HG03097 (cell line): Measurements from ENCODE around the gene PRDM1.
A peak's percentile ranks its signal among the peaks of the same experiment; 100 is the strongest.

Experiments used
- ATAC-seq: cut with Tn5 transposase; IDR thresholded peaks from one replicate; pipeline ENCODE4 v1.9.1; 2021; ENCODE audit not compliant: unreplicated experiment, low FRiP score

PRDM1 gene

DNA sequence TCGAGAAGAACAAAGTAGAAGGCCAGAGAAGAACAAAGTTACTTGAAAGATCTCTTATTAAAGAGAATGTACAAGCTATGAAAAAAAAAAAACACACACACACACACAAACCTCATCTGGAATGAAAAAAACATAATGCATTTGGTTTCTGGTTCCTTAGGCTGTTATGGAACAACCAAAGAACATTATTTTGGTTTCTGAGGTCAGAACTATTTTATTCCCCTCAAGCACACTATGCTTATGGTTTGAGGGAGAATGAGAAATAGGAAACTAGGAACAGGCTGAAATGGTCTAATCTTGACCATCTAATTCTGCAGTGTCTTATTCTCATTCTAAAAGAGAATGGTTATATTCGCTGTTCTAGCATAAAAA lies 8.8 kb downstream of the PRDM1 start:
- no peak for ATAC-seq

DNA sequence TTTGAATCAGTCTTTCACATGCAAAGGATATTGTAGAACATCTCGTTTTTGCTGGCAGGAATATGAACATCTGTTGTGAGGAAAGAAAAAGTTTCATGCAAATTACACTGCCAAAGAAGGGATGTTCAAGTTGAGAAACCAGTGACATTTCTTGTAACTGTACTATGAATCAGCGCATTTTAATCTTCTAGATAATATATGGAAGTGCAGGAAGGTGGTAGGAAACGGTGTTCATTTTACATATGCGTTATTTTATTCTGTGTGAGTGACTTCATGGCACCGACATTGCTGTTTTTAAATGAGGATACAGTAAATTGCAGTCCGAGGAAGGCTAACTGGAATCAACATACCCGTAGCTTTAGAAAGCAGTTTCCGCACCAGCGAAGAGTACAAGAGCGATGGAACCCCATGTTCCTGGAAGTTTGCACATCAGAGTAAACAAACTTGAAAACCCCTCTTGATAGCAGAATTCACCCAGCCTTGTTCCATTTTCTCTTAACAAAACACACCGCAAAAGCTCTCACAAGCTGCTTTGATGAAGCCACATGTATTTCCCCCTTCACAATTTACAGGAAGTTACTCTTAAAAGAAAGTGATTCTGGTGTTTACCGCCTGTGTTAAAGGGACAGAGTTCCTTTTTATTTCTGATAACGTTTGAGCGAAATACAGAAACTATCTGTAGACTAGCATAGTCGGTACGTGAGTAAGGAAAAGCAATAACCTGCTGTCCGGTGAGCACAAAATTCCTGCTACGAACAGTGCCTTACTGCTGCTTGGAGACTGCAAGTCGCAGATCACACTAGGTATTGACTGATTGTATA lies 11.5 kb downstream of the PRDM1 start:
- peak; percentile 45 for ATAC-seq

DNA sequence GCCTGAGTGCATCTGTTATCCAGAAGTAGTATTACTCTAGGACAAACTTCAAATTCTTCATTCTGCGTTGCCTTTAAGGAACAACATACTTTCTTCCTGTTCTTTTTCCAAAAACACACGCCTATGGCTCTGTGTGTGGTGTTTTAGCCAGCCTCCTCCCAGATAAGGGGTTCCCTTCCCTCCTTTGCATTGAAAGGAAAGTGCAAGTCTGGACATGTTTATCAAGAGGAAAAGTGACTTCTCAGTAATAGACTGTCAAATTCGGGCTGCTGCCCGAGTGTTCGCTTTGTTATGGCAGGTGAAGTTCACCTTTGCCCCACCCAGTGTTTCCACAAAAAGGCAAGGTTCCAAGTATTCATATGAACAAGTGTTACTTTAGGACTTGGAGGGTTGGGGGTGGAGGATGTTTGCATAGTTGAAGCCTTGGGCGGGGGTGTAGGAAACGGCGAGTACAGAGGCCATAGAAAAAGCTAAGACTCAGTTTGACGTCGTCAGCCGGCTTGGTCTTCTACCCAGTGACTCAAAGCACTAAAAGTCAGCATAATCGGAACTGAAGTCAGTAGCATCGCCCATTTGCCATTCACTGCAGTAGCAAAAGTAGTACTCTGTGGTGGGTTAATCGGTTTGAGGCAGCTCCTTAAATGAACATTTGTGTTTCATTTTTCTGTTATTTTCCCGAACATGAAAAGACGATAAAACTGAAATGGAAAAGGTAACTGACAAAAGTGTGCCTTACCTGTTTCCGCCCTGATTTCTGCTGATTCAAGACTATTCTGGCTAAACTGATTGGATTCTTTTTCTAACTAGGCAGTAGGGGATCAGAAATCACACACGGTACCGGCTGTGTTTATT lies 12.5 kb downstream of the PRDM1 start:
- no peak for ATAC-seq

- ATAC-seq, result no peak
Observed at GRCh38 chr6:106099235-106099537, 13.1 kb downstream of the PRDM1 start.

DNA sequence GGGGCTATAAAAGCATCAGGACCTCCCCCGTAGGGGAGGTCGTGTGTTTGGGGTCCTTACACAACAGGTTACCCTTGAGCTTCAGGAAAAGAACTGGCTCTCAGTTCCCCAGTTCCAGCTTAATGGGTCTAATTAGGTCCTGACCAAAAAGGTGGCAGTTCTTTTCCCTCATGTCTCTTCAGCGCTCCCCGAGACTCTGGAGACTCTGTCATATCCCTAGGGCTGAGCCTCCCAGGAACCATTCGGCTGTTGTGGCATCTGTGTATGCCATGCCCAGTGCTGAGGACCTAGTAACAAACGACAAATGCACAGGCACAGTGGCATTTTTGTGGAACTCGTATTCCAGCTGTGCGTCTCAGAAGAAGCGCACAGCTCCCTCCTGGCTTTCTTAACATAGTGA lies 14.6 kb downstream of the PRDM1 start:
- ATAC-seq, result no peak

GRCh38 chr6:106101466-106101865 lies 15.3 kb downstream of the PRDM1 start:
- no peak for ATAC-seq

DNA sequence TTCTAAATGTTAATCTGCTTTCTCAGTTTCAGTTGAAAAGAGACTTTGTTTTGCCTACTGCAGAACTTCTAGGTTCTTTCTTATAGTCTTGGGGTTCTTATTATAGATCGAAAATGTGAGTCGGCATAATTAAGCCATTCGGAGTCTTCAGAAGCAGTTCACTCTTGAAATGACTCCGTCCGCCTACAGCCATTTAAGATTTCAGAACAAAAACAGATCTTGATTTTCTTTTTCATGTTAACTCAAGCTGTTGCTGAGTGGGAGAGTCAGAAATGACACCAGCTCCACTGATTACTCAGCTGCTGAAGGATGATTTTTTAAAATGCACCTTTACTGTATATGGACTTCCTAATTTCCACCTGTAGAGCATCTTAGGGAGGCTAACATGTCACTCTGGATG lies 15.9 kb downstream of the PRDM1 start:
- ATAC-seq, result peak; percentile 45

- no peak for ATAC-seq
Observed at GRCh38 chr6:106102967-106103727, 17.0 kb downstream of the PRDM1 start.

GRCh38 chr6:106103728-106104109 lies 17.6 kb downstream of the PRDM1 start:
- ATAC-seq, result peak; percentile 53

DNA sequence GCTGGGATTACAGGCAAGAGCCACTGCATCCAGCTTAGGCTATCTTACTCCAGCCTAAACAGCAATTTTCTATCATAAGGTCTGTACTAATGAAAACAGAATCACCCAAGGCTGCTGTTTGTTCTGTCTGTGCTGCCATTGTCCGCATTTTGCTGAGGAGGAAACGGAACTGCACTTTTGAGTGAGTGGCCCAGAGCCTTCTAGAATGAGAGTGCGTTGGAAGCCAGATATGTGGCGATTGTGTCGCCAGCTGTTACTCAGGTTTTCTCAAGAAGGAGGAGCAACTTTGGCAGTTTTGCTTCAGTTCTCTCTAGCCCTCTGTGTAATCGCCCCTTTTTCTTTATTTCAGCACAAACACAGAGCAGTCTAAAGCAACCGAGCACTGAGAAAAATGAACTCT lies 18.3 kb downstream of the PRDM1 start:
- ATAC-seq, result no peak

GRCh38 chr6:106104941-106105340 lies 18.8 kb downstream of the PRDM1 start:
- no peak for ATAC-seq

DNA sequence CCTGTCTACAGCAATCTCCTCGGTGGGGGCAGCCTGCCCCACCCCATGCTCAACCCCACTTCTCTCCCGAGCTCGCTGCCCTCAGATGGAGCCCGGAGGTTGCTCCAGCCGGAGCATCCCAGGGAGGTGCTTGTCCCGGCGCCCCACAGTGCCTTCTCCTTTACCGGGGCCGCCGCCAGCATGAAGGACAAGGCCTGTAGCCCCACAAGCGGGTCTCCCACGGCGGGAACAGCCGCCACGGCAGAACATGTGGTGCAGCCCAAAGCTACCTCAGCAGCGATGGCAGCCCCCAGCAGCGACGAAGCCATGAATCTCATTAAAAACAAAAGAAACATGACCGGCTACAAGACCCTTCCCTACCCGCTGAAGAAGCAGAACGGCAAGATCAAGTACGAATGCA lies 19.4 kb downstream of the PRDM1 start:
- ATAC-seq, result no peak

GRCh38 chr6:106106276-106107042 lies 20.3 kb downstream of the PRDM1 start:
- ATAC-seq, result no peak

GRCh38 chr6:106107043-106107613 lies 21.0 kb downstream of the PRDM1 start:
- ATAC-seq, result no peak

- no peak for ATAC-seq
Observed at GRCh38 chr6:106108129-106108528, 22.0 kb downstream of the PRDM1 start.

- no peak for ATAC-seq
Observed at GRCh38 chr6:106109029-106109428, 22.9 kb downstream of the PRDM1 start.

DNA sequence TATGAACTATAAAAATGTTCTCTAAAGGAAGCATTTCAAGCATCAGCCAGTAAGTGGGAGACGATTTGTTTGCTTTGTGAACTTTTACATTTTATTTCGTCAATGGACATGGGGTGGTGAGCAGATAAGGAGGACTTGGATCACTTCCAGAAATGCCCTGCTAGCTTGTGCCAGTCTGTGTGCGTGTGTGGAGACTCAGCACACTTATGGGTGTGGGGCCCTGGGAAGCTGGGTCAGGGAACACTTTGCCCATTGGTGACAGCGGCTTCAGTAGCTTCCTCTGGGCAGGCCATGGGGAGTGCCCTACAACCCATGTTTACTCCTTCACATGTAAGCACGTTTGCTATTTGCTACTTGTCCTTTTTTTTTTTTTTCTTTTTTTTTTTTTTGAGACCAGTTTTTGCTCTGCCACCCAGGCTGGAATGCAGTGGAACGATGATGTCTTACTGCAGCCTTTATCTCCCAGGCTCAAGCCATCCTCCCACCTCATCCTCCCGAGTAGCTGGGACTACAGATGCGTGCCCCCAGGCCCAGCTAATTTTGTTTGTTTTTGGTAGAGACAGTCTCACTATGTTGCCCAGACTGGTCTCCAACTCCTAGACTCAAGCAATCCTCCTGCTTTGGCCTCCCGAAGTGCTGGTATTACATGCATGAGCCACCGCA lies 24.2 kb downstream of the PRDM1 start:
- no peak for ATAC-seq

GRCh38 chr6:106112433-106112832 lies 26.3 kb downstream of the PRDM1 start:
- no peak for ATAC-seq

DNA sequence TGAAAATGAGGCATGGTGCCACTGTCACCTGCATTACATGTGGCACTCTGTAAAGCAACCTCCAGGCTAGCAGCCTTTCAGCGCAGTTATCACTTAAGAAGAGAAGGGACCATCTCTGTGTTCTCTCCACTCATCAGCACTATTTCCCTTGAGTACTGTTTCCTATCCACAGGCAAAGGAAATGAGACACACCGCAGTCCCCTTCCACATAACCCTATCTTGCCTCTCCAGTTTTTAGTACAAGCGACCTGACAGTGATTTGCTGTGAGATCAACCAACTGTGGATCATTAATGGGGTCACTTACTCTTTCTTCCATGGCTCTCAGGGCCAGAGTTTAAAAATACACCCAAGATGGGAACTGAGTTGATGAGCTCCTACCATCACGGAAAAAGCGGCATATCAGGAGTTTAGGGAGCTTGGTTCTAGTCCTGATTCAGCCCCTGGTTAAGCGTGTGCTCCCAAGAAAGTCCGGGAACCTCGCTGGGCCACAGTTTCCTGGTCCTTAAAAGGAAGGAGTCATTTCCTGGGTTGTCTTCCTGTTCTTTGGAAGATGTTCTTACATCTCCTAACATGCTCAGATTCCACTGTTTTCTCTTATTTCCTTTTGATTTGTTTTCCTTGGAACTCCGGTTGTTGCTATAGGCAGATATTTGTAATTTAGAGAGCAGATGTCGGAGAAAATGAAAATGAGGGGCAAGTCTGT lies 27.3 kb downstream of the PRDM1 start:
- ATAC-seq, result no peak
